ENCODE measurements around the gene VPS41.

Gene VPS41

GRCh38 chr7:38881947-38882684, 26.9 kb downstream of the VPS41 start:
- no peak for TF ChIP-seq CTCF (IDR thresholded peaks at IDR 0.05; ENCODE audit: control insufficient read depth, insufficient read depth, low read depth, low read length, missing control alignments)
- DNase-seq (ENCODE audit: low read depth): no peak
- H3K4me3 ChIP-seq (ENCODE audit: control insufficient read depth, low read depth, low read length): no peak overlapping the region

GRCh38 chr7:38881015-38881414, 28.0 kb downstream of the VPS41 start:
- no peak for TF ChIP-seq CTCF (IDR thresholded peaks at IDR 0.05; ENCODE audit: control insufficient read depth, insufficient read depth, low read depth, low read length, missing control alignments)
- no peak overlapping the region for H3K4me3 ChIP-seq (ENCODE audit: control insufficient read depth, low read depth, low read length)
- no peak for DNase-seq (ENCODE audit: low read depth)

GRCh38 chr7:38880454-38880853, 28.5 kb downstream of the VPS41 start:
- no peak overlapping the region for H3K4me3 ChIP-seq (ENCODE audit: control insufficient read depth, low read depth, low read length)
- no peak for TF ChIP-seq CTCF (IDR thresholded peaks at IDR 0.05; ENCODE audit: control insufficient read depth, insufficient read depth, low read depth, low read length, missing control alignments)
- no peak for DNase-seq (ENCODE audit: low read depth)

GRCh38 chr7:38880035-38880434, 29.0 kb downstream of the VPS41 start:
- TF ChIP-seq CTCF (IDR thresholded peaks at IDR 0.05; ENCODE audit: control insufficient read depth, insufficient read depth, low read depth, low read length, missing control alignments): no peak
- no peak overlapping the region for H3K4me3 ChIP-seq (ENCODE audit: control insufficient read depth, low read depth, low read length)
- DNase-seq (ENCODE audit: low read depth): no peak

- no peak for DNase-seq (ENCODE audit: low read depth)
- no peak for TF ChIP-seq CTCF (IDR thresholded peaks at IDR 0.05; ENCODE audit: control insufficient read depth, insufficient read depth, low read depth, low read length, missing control alignments)
- no peak overlapping the region for H3K4me3 ChIP-seq (ENCODE audit: control insufficient read depth, low read depth, low read length)
Measured at GRCh38 chr7:38878694-38879457, 30.1 kb downstream of the VPS41 start.

GRCh38 chr7:38873433-38873832, 35.6 kb downstream of the VPS41 start:
- no peak overlapping the region for H3K4me3 ChIP-seq (ENCODE audit: control insufficient read depth, low read depth, low read length)
- TF ChIP-seq CTCF (IDR thresholded peaks at IDR 0.05; ENCODE audit: control insufficient read depth, insufficient read depth, low read depth, low read length, missing control alignments): no peak
- no peak for DNase-seq (ENCODE audit: low read depth)

Measured in AG09309 (cell line).